Neural crest cell (in vitro differentiated cells): ENCODE data around the gene MIER2. TPM values are rescaled to one million over a fixed set of nuclear protein-coding genes. Genes with fewer than 3 reads are reported as not detected.

ENCODE experiments used
- DNase-seq: peaks from one replicate; pipeline ENCODE4 v3.0.0; 2021; ENCODE audit warnings: low read depth, mixed read lengths, low spot score
- H3K27ac Mint-ChIP-seq: one replicate; pipeline ENCODE4 v1.8.0; 2021; ENCODE audit warnings: mild to moderate bottlenecking, mixed read lengths; ENCODE audit not compliant: unreplicated experiment
- H3K27me3 Mint-ChIP-seq: 2 replicates; pipeline ENCODE4 v1.8.0; 2021; ENCODE audit warnings: low read depth, mild to moderate bottlenecking, mixed read lengths
- H3K36me3 Mint-ChIP-seq: 2 replicates; pipeline ENCODE4 v1.8.0; 2021; ENCODE audit warnings: low read depth, mild to moderate bottlenecking, mixed read lengths
- H3K4me1 Mint-ChIP-seq: 2 replicates; pipeline ENCODE4 v1.8.0; 2021; ENCODE audit warnings: mixed read lengths
- H3K4me3 Mint-ChIP-seq: one replicate; pipeline ENCODE4 v1.8.0; 2021; ENCODE audit warnings: mild to moderate bottlenecking, mixed read lengths
- H3K9me3 Mint-ChIP-seq: 2 replicates; pipeline ENCODE4 v1.8.0; 2021; ENCODE audit warnings: mixed read lengths
- CTCF ChIP-seq: fragments of 200-600 bp; sonication (generic); conservative IDR thresholded peaks from 2 replicates; pipeline ENCODE4 v1.5.0; 2021; ENCODE audit warnings: antibody characterized with exemption, mild to moderate bottlenecking
- total RNA-seq: library from RNA; stranded (reverse); gene quantifications from 2 replicates; pipeline ENCODE4 v1.2.1, GENCODE V29; 2021

MIER2 gene
- total RNA-seq, 1 donor from 2014 or later: 45.8 TPM

- Mint-ChIP-seq H3K4me1 (peaks cover 20% of the 10 kb centered on the region), H3K27me3 (no peaks in the 10 kb centered on the region), H3K27ac (peak overlapping the region; percentile 50), H3K9me3 (peaks cover 3% of the 10 kb centered on the region), H3K4me3 (no peak overlapping the region), H3K36me3 (peaks cover 31% of the 10 kb centered on the region)
- DNase-seq: no peak
- TF ChIP-seq CTCF: no peak
Observed at GRCh38 chr19:335072-335471, 9.5 kb downstream of the MIER2 start.

- Mint-ChIP-seq H3K4me1 (peaks cover 16% of the 10 kb centered on the region), H3K9me3 (peaks cover 3% of the 10 kb centered on the region), H3K36me3 (peaks cover 28% of the 10 kb centered on the region), H3K27ac (peak overlapping the region; percentile 50), H3K4me3 (no peak overlapping the region), H3K27me3 (no peaks in the 10 kb centered on the region)
- TF ChIP-seq CTCF: no peak
- no peak for DNase-seq
Observed at GRCh38 chr19:334296-335071, 10.1 kb downstream of the MIER2 start.

GRCh38 chr19:330503-330902 lies 14.1 kb downstream of the MIER2 start:
- no peak overlapping the region for H3K27ac Mint-ChIP-seq
- H3K4me3 Mint-ChIP-seq: no peak overlapping the region
- peaks cover 36% of the 10 kb centered on the region for H3K36me3 Mint-ChIP-seq
- no peak for TF ChIP-seq CTCF
- DNase-seq: no peak
- H3K4me1 Mint-ChIP-seq: no peaks in the 10 kb centered on the region
- peaks cover 6% of the 10 kb centered on the region for H3K9me3 Mint-ChIP-seq
- H3K27me3 Mint-ChIP-seq: no peaks in the 10 kb centered on the region

GRCh38 chr19:329876-330275 lies 14.7 kb downstream of the MIER2 start:
- Mint-ChIP-seq H3K27me3 (no peaks in the 10 kb centered on the region), H3K36me3 (peaks cover 36% of the 10 kb centered on the region), H3K27ac (no peak overlapping the region), H3K9me3 (peaks cover 6% of the 10 kb centered on the region), H3K4me3 (no peak overlapping the region), H3K4me1 (no peaks in the 10 kb centered on the region)
- TF ChIP-seq CTCF: no peak
- DNase-seq: no peak

DNA sequence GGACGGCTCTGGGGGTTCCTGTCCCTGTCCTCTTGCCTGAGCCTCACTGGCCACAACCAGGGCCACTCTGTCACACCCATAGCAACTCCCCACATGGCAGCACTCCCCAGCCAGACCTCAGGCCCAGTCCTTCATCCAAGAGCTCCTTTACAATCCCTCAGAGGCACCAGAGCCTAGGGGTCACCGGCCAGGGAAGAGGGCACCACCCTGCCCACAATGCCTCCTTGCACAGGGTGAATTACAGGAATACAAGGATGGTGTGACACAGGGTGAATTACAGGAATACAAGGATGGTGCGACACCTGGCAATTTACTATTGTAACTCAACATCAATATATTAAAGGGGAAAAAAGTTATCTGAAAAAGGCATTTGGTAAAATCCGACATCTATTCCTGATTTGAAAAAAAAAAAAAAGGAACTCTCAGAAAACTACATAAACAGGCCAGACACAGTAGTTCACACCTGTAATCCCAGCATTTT lies 16.5 kb downstream of the MIER2 start:
- Mint-ChIP-seq H3K36me3 (peaks cover 36% of the 10 kb centered on the region), H3K4me1 (no peaks in the 10 kb centered on the region), H3K9me3 (peaks cover 6% of the 10 kb centered on the region), H3K4me3 (no peak overlapping the region), H3K27me3 (no peaks in the 10 kb centered on the region), H3K27ac (no peak overlapping the region)
- no peak for TF ChIP-seq CTCF
- no peak for DNase-seq
